ENCODE results near the gene ADGRD1. TPM values are rescaled to one million over a fixed set of nuclear protein-coding genes. Genes with fewer than 3 reads are reported as not detected.

Gene ADGRD1
- polyA plus RNA-seq, 3 donors, result 4.7 to 17.9 (median 4.9) TPM

DNA sequence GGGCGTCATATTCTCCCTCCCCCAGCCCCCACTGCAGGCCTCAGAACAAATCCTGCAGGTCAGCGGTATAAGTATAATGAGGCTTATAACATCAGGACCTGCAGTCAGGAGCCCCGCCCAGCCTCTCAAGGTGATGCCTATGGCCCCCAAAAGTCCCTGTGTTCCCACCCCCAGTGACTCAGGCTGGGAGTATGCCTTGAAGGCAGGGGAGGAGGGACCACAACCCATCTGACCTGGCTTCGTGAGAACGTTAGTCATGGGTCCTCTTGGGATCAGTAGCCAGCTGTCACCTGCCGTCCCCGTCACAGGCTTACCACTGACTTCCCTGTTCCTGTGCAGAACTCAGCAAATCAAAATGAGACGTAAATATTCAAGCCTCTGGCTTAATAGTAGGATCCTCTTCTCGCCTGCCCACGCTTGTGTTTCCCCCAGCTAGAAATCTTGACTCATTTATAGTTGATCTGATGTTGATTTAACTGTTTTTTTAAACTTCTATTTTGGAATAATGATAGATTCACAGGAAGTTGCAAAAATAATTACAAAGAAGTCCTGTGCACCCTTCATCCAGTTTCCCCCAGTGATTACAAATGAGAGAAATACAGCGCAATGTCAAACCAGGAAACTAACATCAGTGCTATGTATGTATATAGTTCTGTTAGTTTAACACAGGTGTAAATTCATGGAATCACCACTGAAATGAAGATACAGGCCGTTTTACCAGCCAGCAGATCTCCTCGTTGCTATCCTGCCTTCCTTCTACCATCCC is 107.5 kb downstream of the ADGRD1 start:
- Mint-ChIP-seq H3K27ac (peak overlapping the region in 1 of 7 donors; percentile 63), H3K4me3 (no peak overlapping the region), H3K4me1 (peaks cover 4% of the 10 kb centered on the region), H3K9me3 (no peaks in the 10 kb centered on the region), H3K27me3 (ENCODE audit: low read depth in 3 of 3) (peaks cover 11 to 18% (median 16%) of the 10 kb centered on the region in 3 donors), H3K36me3 (peaks cover 0 to 4% of the 10 kb centered on the region in 2 donors)
- no peak overlapping the region for H2AFZ ChIP-seq (ENCODE audit: insufficient read depth, low read depth, low read length, poor library complexity, severe bottlenecking)
- no peak overlapping the region for H3K9ac ChIP-seq (ENCODE audit: insufficient read depth, low read length, poor library complexity, severe bottlenecking)
- no peaks in the 10 kb centered on the region for H3K9me3 ChIP-seq (replicated peaks in 1 of 2; ENCODE audit: control insufficient read depth in 1 of 2, insufficient read depth in 1 of 2, low read length in 2 of 2)
- H4K20me1 ChIP-seq (ENCODE audit: insufficient read depth, low read length), result peaks cover 18% of the 10 kb centered on the region
- H3K4me1 ChIP-seq (ENCODE audit: control insufficient read depth in 1 of 2, insufficient read depth in 2 of 2, low read length in 2 of 2), result no peaks in the 10 kb centered on the region
- intact Hi-C loops (cut with micrococcal nuclease), result no loop called here
- no peak overlapping the region for H3K4me2 ChIP-seq (replicated peaks; ENCODE audit: extremely low read depth, low read length, poor library complexity, severe bottlenecking)
- H3K79me2 ChIP-seq (ENCODE audit: insufficient read depth, low read length), result no peaks in the 10 kb centered on the region
- H3K27me3 ChIP-seq (ENCODE audit: control insufficient read depth in 2 of 2, insufficient read depth in 2 of 2, low read length in 2 of 2), result no peaks in the 10 kb centered on the region
- H3K27ac ChIP-seq (ENCODE audit: low read depth in 1 of 2, low read length in 2 of 2), result no peak overlapping the region
- no peak overlapping the region for H3K4me3 ChIP-seq (replicated peaks in 1 of 3; ENCODE audit: low read depth in 2 of 3, low read length in 3 of 3)
- H3K36me3 ChIP-seq (replicated peaks in 1 of 2; ENCODE audit: control insufficient read depth in 1 of 2, insufficient read depth in 2 of 2, low read length in 2 of 2), result no peaks in the 10 kb centered on the region
- DNase-seq, result peak in 1 of 3 donors; percentile 30
- WGBS (ENCODE audit: insufficient coverage), result 63% methylated on average over 6 of the region's 13 CpGs
- TF ChIP-seq, protein P1, sequence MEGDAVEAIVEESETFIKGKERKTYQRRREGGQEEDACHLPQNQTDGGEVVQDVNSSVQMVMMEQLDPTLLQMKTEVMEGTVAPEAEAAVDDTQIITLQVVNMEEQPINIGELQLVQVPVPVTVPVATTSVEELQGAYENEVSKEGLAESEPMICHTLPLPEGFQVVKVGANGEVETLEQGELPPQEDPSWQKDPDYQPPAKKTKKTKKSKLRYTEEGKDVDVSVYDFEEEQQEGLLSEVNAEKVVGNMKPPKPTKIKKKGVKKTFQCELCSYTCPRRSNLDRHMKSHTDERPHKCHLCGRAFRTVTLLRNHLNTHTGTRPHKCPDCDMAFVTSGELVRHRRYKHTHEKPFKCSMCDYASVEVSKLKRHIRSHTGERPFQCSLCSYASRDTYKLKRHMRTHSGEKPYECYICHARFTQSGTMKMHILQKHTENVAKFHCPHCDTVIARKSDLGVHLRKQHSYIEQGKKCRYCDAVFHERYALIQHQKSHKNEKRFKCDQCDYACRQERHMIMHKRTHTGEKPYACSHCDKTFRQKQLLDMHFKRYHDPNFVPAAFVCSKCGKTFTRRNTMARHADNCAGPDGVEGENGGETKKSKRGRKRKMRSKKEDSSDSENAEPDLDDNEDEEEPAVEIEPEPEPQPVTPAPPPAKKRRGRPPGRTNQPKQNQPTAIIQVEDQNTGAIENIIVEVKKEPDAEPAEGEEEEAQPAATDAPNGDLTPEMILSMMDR (IDR thresholded peaks at IDR 0.05), result no peak

DNA sequence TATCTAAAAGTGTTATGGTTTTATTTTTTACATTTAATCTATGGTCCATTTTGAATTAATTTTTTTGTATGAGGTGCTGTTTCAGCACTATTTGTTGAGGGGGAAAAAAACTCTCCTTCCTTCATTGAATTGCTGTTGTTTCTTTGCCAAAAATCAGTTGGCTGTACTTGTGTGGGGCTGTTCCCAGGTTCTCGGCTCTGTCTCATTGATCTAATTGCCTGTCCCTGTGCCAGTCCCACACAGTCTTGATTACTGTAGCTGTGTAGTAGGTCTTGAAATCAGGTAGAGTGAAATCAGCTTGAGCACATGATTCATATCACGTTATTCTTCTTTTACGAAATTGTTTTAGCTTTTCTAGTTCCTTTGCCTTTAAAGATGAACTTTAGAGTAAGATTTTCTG is 109.7 kb downstream of the ADGRD1 start:
- no peaks in the 10 kb centered on the region for H3K9me3 Mint-ChIP-seq
- Histone ChIP-seq H3K4me2 (replicated peaks; ENCODE audit: extremely low read depth, low read length, poor library complexity, severe bottlenecking) (no peak overlapping the region), H2AFZ (ENCODE audit: insufficient read depth, low read depth, low read length, poor library complexity, severe bottlenecking) (no peak overlapping the region), H3K9ac (ENCODE audit: insufficient read depth, low read length, poor library complexity, severe bottlenecking) (no peak overlapping the region), H3K27me3 (ENCODE audit: control insufficient read depth in 2 of 2, insufficient read depth in 2 of 2, low read length in 2 of 2) (no peaks in the 10 kb centered on the region), H3K9me3 (replicated peaks in 1 of 2; ENCODE audit: control insufficient read depth in 1 of 2, insufficient read depth in 1 of 2, low read length in 2 of 2) (no peaks in the 10 kb centered on the region), H3K4me3 (replicated peaks in 1 of 3; ENCODE audit: low read depth in 2 of 3, low read length in 3 of 3) (no peak overlapping the region), H3K27ac (ENCODE audit: low read depth in 1 of 2, low read length in 2 of 2) (no peak overlapping the region), H4K20me1 (ENCODE audit: insufficient read depth, low read length) (peaks cover 5% of the 10 kb centered on the region), H3K36me3 (replicated peaks in 1 of 2; ENCODE audit: control insufficient read depth in 1 of 2, insufficient read depth in 2 of 2, low read length in 2 of 2) (no peaks in the 10 kb centered on the region), H3K4me1 (ENCODE audit: control insufficient read depth in 1 of 2, insufficient read depth in 2 of 2, low read length in 2 of 2) (no peaks in the 10 kb centered on the region), H3K79me2 (ENCODE audit: insufficient read depth, low read length) (no peaks in the 10 kb centered on the region)
- intact Hi-C loops (cut with micrococcal nuclease), result no loop called here
- DNase-seq, result no peak
- TF ChIP-seq, protein P1 (IDR thresholded peaks at IDR 0.05), result no peak
- peaks cover 9 to 13% (median 10%) of the 10 kb centered on the region in 3 donors for H3K27me3 Mint-ChIP-seq (ENCODE audit: low read depth in 3 of 3)
- H3K4me1 Mint-ChIP-seq, result peaks cover 4% of the 10 kb centered on the region
- peaks cover 0 to 2% of the 10 kb centered on the region in 2 donors for H3K36me3 Mint-ChIP-seq
- no peak overlapping the region for H3K27ac Mint-ChIP-seq
- 80% methylated on average over 1 of the region's 3 CpGs for WGBS (ENCODE audit: insufficient coverage)
- H3K4me3 Mint-ChIP-seq, result no peak overlapping the region
